ENCODE results near the gene ANKRD55. TPM values are rescaled to one million over a fixed set of nuclear protein-coding genes. Genes with fewer than 3 reads are reported as not detected.

The ANKRD55 gene
- total RNA-seq, 4 donors from 2014 or later = 0.95 TPM; not detected in 3

DNA sequence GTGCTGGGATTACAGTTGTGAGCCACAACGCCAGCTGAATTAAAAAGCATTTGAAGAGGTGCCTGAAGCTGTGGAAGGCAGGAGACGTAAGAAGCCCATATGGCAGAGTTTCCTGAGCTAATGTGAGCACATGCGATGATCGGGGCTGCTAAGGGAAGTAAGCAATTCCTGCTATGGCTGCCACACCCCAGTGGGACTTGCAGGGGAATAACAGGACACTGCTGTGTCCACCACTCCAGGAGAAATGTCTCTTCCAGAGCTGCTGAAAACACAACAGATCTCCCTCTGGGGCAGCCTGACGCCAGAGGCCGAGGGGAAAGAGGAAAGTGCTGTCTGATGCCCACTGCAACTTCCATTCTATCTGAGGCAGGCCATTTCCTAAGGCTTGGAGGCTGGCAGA lies 46.2 kb upstream of the ANKRD55 start:
- WGBS, 2 donors (ENCODE audit: low coverage in 1 of 2) = 90% methylated on average over 6 of the region's 6 CpGs; no CpG with 5 or more reads in 1 of the 2 donors
- H3K27ac ChIP-seq = no peak overlapping the region

DNA sequence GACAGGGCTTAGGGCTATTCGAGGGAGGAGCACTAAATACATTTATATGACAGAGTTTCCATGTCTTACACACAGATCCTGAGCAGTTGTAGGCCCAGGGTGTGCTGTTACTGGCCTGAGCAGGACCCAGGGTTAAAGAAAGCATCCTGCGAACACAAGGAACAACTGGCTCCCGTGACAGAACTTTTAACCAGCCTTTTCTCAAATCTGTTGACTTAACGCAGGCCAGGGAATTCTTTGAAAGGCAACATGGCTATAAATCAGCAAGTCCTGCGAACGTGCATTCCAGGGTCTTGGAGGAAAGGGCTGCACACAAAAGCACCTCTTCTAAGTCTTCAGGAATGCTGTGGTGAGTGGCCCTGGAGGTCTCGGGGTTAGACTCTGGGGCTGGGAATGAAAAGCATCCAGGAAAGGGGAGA lies 45.2 kb upstream of the ANKRD55 start:
- in situ Hi-C loops (cut with MboI; ENCODE audit: low pct_ligation_motif_present in 1 of 4, low pct_unique_long_range_greater_than_20kb in 1 of 4, low sequenced_read_pairs in 3 of 4) = no loop called here
- H3K27ac ChIP-seq = no peak overlapping the region

More for the DNA sequence above, 46.2 kb upstream of the ANKRD55 start:
- intact Hi-C loops (cut with DNase I; ENCODE audit: low total_unique reads) (no loop called here), in situ Hi-C loops (cut with MboI; ENCODE audit: low pct_ligation_motif_present in 1 of 4, low pct_unique_long_range_greater_than_20kb in 1 of 4, low sequenced_read_pairs in 3 of 4) (no loop called here)
- peaks cover 0 to 11% (median 4%) of the 10 kb centered on the region in 4 donors for H3K4me1 ChIP-seq
- H3K9me3 ChIP-seq = no peaks in the 10 kb centered on the region
- H3K4me3 ChIP-seq = no peak overlapping the region
- no peaks in the 10 kb centered on the region for H3K36me3 ChIP-seq
- H3K27me3 ChIP-seq = no peaks in the 10 kb centered on the region
- TF ChIP-seq POLR2A (IDR thresholded peaks at IDR 0.05) (no peak), EP300 (IDR thresholded peaks at IDR 0.05; ENCODE audit: low read depth) (no peak), POLR2AphosphoS5 (IDR thresholded peaks at IDR 0.05) (no peak)
- TF ChIP-seq, protein P1, sequence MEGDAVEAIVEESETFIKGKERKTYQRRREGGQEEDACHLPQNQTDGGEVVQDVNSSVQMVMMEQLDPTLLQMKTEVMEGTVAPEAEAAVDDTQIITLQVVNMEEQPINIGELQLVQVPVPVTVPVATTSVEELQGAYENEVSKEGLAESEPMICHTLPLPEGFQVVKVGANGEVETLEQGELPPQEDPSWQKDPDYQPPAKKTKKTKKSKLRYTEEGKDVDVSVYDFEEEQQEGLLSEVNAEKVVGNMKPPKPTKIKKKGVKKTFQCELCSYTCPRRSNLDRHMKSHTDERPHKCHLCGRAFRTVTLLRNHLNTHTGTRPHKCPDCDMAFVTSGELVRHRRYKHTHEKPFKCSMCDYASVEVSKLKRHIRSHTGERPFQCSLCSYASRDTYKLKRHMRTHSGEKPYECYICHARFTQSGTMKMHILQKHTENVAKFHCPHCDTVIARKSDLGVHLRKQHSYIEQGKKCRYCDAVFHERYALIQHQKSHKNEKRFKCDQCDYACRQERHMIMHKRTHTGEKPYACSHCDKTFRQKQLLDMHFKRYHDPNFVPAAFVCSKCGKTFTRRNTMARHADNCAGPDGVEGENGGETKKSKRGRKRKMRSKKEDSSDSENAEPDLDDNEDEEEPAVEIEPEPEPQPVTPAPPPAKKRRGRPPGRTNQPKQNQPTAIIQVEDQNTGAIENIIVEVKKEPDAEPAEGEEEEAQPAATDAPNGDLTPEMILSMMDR (IDR thresholded peaks at IDR 0.05) = no peak
- DNase-seq = no peak

DNA sequence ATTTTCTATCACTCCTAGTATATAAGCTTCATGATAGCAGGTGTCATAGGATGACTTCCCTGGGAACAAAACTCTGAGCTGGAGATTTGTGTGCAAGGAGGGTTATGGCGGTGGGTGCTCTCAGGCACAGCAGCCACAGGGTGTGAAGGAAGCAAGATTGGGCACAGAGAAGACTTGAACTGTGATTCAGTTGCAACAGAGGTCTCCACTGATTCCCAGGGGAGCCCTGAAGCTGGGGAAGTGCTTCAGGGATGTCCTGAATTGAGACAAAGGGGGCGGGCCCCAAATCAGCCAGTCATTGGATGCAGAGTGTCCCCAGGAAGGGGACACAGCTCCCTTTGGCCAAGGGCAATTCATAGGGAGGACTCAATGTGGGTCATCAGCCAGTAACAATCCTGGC lies 44.4 kb upstream of the ANKRD55 start:
- Histone ChIP-seq H3K9me3 (no peaks in the 10 kb centered on the region), H3K36me3 (no peaks in the 10 kb centered on the region), H3K27me3 (no peaks in the 10 kb centered on the region), H3K4me1 (peaks cover 0 to 11% (median 4%) of the 10 kb centered on the region in 4 donors), H3K4me3 (no peak overlapping the region), H3K27ac (no peak overlapping the region)
- TF ChIP-seq POLR2A (IDR thresholded peaks at IDR 0.05) (no peak), EP300 (IDR thresholded peaks at IDR 0.05; ENCODE audit: low read depth) (no peak), POLR2AphosphoS5 (IDR thresholded peaks at IDR 0.05) (no peak)
- TF ChIP-seq, protein P1 (IDR thresholded peaks at IDR 0.05) = no peak
- in situ Hi-C loops (cut with MboI; ENCODE audit: low pct_ligation_motif_present in 1 of 4, low pct_unique_long_range_greater_than_20kb in 1 of 4, low sequenced_read_pairs in 3 of 4) (no loop called here), intact Hi-C loops (cut with DNase I; ENCODE audit: low total_unique reads) (no loop called here)
- 89% methylated on average over 2 of the region's 2 CpGs; no CpG with 5 or more reads in 1 of the 2 donors for WGBS, 2 donors (ENCODE audit: low coverage in 1 of 2)
- no peak for DNase-seq

More for the DNA sequence above, 45.2 kb upstream of the ANKRD55 start:
- Histone ChIP-seq H3K36me3 (no peaks in the 10 kb centered on the region), H3K9me3 (no peaks in the 10 kb centered on the region), H3K4me3 (no peak overlapping the region), H3K27me3 (no peaks in the 10 kb centered on the region), H3K4me1 (peaks cover 0 to 11% (median 4%) of the 10 kb centered on the region in 4 donors)
- no peak for DNase-seq
- intact Hi-C loops (cut with DNase I; ENCODE audit: low total_unique reads) = no loop called here
- TF ChIP-seq POLR2A (IDR thresholded peaks at IDR 0.05) = no peak
- TF ChIP-seq, protein P1 (IDR thresholded peaks at IDR 0.05) = no peak
- no peak for TF ChIP-seq POLR2AphosphoS5 (IDR thresholded peaks at IDR 0.05)
- no peak for TF ChIP-seq EP300 (IDR thresholded peaks at IDR 0.05; ENCODE audit: low read depth)
- 58 to 67% methylated on average over 5 to 7 of the region's 7 CpGs for WGBS, 2 donors (ENCODE audit: low coverage in 1 of 2)

DNA sequence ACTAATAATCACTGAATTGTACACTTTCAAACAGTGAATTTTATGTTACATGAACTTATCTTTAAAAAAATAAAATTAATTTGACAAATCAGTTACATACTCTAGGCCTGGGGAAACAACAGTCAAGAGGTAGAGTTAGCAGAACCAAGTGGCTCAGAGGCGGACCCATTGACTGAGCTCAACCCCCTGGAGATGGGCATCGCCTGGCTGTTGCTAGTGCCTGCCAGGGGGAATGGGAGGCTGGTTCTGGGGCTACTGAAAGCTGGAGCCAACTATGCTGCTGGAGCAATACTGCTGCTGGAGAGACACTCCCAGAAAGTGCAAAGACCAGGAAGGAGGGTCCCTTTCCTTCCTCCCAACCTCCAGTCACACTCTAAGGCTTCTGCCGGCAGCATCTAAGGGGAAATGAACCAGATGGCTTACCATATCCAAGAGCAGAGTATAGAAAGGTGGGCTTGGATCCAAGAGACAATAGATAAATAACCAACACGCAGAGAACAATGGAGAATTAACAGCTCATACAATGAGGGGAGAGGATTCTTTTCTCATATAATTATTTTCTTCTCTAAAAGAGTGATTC lies 40.3 kb upstream of the ANKRD55 start:
- DNase-seq = no peak
- Histone ChIP-seq H3K4me3 (no peak overlapping the region), H3K9me3 (no peaks in the 10 kb centered on the region), H3K27ac (no peak overlapping the region), H3K4me1 (peaks cover 0 to 3% (median 0%) of the 10 kb centered on the region in 4 donors), H3K27me3 (no peaks in the 10 kb centered on the region), H3K36me3 (no peaks in the 10 kb centered on the region)
- intact Hi-C loops (cut with DNase I; ENCODE audit: low total_unique reads) = no loop called here
- in situ Hi-C loops (cut with MboI; ENCODE audit: low pct_ligation_motif_present in 1 of 4, low pct_unique_long_range_greater_than_20kb in 1 of 4, low sequenced_read_pairs in 3 of 4) = loop anchor here (5.0 to 25.0 kb wide), 3 partner anchors 564 to 939 kb away; no protein-coding TSS in a partner anchor
- no peak for TF ChIP-seq EP300 (IDR thresholded peaks at IDR 0.05; ENCODE audit: low read depth)
- TF ChIP-seq POLR2AphosphoS5 (IDR thresholded peaks at IDR 0.05) = no peak
- no peak for TF ChIP-seq POLR2A (IDR thresholded peaks at IDR 0.05)
- TF ChIP-seq, protein P1 (IDR thresholded peaks at IDR 0.05) = no peak
- WGBS, 2 donors (ENCODE audit: low coverage in 1 of 2) = 33 to 78% methylated on average over 1 to 4 of the region's 4 CpGs

Measured in transverse colon (tissue), 4 donors.